GM13976 (cell line): ENCODE measurements around the gene PKD2L1.
"Not testable (repeated sequence)": the region's sequence is repeated elsewhere in the genome, so short reads cannot be mapped to it uniquely, and the experiment has no call there.

Source experiments
- DNase-seq: peaks from one replicate; pipeline ENCODE4 v3.0.0; 2012; ENCODE audit warnings: low spot score
- CTCF ChIP-seq: IDR thresholded peaks from 2 replicates; pipeline ENCODE4 v1.5.1; 2012; ENCODE audit warnings: borderline replicate concordance, mild to moderate bottlenecking; ENCODE audit not compliant: insufficient read depth; ENCODE audit errors: extremely low read depth, missing control alignments, control extremely low read depth
- in situ Hi-C: fragments of 300-500 bp; cut with MboI; formaldehyde crosslinking; loops from one replicate; pipeline ENCODE4 v1.12.0; 2022; ENCODE audit warnings: low sequenced_read_pairs, mixed read lengths, inconsistent platforms; ENCODE audit not compliant: unreplicated experiment

PKD2L1 gene

DNA sequence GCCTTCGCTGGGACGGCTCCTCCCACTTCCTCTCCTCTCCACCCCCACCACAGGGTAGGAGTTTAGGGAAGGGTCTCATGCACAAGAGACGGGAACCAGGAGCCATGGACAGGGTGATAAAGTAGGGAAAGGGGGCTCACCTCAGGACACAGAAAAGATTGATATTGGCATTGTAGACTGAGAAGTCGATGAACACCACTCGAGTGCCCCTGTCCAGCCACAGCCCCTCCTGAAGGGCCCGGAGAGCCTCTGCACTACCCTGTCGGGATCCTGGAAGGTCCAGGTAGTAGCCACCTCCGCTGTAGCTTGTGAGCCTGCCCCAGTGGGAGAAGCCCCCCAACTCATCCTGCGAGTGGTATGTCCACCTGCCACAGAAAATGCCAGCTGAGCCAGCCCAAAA lies 32.8 kb downstream of the PKD2L1 start:
- no peak for DNase-seq
- in situ Hi-C loops: no loop called here
- no peak for TF ChIP-seq CTCF

- TF ChIP-seq CTCF: no peak
- no peak for DNase-seq
- in situ Hi-C loops: no loop called here
Measured at GRCh38 chr10:100293066-100293465, 37.0 kb downstream of the PKD2L1 start.

DNA sequence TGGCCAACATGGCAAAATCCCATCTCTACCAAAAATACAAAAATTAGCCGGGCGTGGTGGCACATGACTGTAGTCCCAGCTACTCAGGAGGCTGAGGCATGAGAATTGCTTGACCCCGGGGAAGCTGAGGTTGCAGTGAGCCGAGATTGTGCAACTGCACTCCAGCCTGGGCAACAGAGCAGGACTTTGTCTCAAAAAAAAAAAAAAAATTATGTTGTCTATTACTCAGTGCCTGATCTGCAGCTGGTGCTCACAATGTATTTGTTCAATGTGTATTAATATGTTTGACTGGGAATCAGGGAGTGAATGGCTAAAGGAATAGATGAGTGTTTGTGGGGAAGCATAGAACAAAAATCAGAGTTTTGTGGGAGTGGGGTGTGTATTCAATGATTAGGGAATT lies 37.7 kb downstream of the PKD2L1 start:
- in situ Hi-C loops, DNase-seq: not testable (repeated sequence)

- in situ Hi-C loops: no loop called here
- no peak for TF ChIP-seq CTCF
- DNase-seq: no peak
Measured at GRCh38 chr10:100291356-100291755, 38.7 kb downstream of the PKD2L1 start.

GRCh38 chr10:100289641-100290040 lies 40.4 kb downstream of the PKD2L1 start:
- DNase-seq: no peak
- in situ Hi-C loops: no loop called here
- TF ChIP-seq CTCF: no peak

- DNase-seq: no peak
- in situ Hi-C loops: no loop called here
- no peak for TF ChIP-seq CTCF
Measured at GRCh38 chr10:100288196-100288595, 41.8 kb downstream of the PKD2L1 start.

- in situ Hi-C loops: no loop called here
- DNase-seq: no peak
- no peak for TF ChIP-seq CTCF
Measured at GRCh38 chr10:100287756-100288155, 42.3 kb downstream of the PKD2L1 start.
